WI38 (cell line): ENCODE data around the gene WWOX.
"Not testable (repeated sequence)": the region's sequence is repeated elsewhere in the genome, so short reads cannot be mapped to it uniquely, and the experiment has no call there.

Experiments
- H3K4me3 ChIP-seq: 2 replicates; pipeline ENCODE4 v1.5.1; 2011; ENCODE audit warnings: low read depth, mild to moderate bottlenecking, control low read depth, low read length
- CTCF ChIP-seq: IDR thresholded peaks from 2 replicates; pipeline ENCODE4 v1.5.1; 2012; ENCODE audit warnings: low read depth, mild to moderate bottlenecking, control low read depth, low read length

WWOX gene

GRCh38 chr16:79050063-79050462 lies 950.6 kb downstream of the WWOX start:
- H3K4me3 ChIP-seq = no peak overlapping the region
- no peak for TF ChIP-seq CTCF

- no peak for TF ChIP-seq CTCF
- H3K4me3 ChIP-seq = no peak overlapping the region
These were observed 951.9 kb downstream of the WWOX start for GRCh38 chr16:79051313-79051712.

- not testable (repeated sequence) for H3K4me3 ChIP-seq
These were observed 952.7 kb downstream of the WWOX start for GRCh38 chr16:79052198-79052597.

- no peak for TF ChIP-seq CTCF
- H3K4me3 ChIP-seq = no peak overlapping the region
These were observed 954.1 kb downstream of the WWOX start for GRCh38 chr16:79053577-79053976.

- TF ChIP-seq CTCF = no peak
- H3K4me3 ChIP-seq = no peak overlapping the region
These were observed 954.9 kb downstream of the WWOX start for GRCh38 chr16:79054211-79054984.

- no peak overlapping the region for H3K4me3 ChIP-seq
- no peak for TF ChIP-seq CTCF
These were observed 956.0 kb downstream of the WWOX start for GRCh38 chr16:79055251-79055970.

GRCh38 chr16:79061181-79061580 lies 961.7 kb downstream of the WWOX start:
- no peak overlapping the region for H3K4me3 ChIP-seq
- no peak for TF ChIP-seq CTCF
